Activated CD8-positive, alpha-beta memory T cell treated with anti-CD3 and anti-CD28 coated beads, Interleukin-2, amount 50 U/mL, for 4 hours (primary cell): ENCODE results near the gene CCSER2.
A peak's percentile ranks its signal among the peaks of the same experiment; 100 is the strongest.

ENCODE experiments used
- DNase-seq: peaks from one replicate; pipeline ENCODE4 v3.0.0-alpha.2; 2020

CCSER2 gene

GRCh38 chr10:84352251-84352842 lies 24.0 kb downstream of the CCSER2 start:
- peak; percentile 73 for DNase-seq

GRCh38 chr10:84353052-84353803 lies 24.8 kb downstream of the CCSER2 start:
- DNase-seq: no peak

- no peak for DNase-seq
Measured at GRCh38 chr10:84354623-84355022, 26.2 kb downstream of the CCSER2 start.

DNA sequence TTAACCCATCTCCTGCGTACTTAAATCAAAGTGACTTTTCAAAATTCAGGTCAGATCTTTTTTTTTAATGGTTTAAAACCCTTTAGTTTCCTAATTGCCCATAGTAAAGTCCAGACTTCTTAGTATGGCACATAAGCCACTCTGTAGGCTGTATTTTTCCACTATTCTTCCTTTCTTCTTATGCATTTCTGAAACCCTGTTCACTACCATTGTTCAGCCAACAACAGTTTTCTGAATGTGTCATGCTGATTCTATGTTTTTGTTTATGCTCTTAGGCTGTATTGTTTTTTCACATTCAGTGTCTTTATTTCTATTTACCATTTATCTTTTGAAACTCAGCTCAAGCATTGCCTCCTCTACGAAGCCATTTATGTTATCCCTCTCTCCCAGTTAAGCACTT lies 26.7 kb downstream of the CCSER2 start:
- DNase-seq: no peak

DNA sequence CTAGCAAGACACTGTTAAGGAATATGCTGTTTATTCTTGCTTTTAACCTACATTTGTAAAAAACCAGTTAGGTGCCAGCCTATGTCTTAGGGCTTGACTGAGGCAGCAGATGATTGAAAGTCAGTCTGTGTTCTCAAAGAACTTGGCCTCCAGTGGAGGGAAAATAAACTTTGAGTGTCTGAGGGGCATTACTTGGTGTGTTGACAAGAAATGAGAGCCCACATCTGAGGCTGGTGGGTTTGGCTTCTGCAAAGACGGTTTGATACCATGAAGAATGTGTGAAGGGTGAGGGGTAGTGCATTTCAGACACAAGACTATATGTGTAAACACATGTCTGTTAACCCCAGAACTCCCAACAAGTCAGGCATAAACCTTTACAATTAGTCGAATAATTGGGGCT lies 28.5 kb downstream of the CCSER2 start:
- no peak for DNase-seq

DNA sequence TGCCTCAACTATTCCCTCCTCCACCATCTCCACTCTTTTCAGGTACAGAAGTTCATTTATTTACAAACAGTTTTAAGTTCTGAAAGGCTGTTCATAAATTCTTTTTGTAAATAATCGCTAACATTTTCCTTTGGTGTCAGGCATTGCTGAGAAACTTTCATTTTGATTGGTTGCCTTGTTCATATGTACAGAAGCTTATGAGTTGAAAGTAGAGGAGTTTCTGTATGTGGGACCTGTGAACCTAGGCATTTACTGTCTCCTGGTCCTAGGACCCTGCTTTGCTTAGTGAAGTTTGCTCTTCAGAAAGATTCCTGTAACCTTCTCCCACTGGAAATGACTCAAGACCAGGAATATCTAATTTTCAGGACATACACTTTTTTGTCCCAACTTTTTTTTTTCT lies 30.4 kb downstream of the CCSER2 start:
- DNase-seq: no peak

DNA sequence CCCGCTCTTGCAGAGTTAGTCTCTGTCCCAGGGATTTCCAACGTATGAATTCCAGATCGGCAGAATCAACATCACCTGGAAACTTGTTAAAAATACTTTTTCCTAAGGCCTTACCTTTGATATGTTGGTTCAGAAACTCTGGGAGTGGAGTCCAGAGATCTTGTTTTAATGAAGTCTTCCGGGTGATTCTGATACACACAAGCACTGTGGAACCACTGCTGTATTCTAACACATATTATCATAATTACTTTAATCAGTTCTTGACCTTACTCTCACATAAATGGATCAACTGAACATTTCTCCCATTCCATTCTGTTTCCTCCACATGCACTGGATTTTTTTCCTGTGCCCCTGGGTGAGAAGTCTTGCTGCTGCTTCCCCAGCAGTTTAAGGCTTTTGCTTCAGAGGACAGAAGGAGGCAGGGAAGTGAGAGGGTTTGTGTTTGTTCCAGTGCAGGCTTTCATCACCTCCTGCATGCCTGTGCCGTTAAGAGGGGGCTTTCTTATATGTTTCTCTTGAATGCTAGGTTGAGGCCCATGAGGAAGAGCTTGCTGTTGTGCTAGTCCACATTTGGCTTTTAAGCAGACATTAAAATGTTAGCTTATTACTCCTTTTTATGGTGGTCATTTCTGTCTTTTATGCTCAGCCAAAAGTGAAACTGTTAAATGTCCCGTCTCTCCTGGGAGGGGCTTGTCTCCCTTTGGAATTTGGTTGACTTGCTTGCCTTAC lies 32.4 kb downstream of the CCSER2 start:
- no peak for DNase-seq

- no peak for DNase-seq
Measured at GRCh38 chr10:84365335-84365881, 37.0 kb downstream of the CCSER2 start.

GRCh38 chr10:84366041-84366440 lies 37.7 kb downstream of the CCSER2 start:
- no peak for DNase-seq

- no peak for DNase-seq
Measured at GRCh38 chr10:84367256-84367655, 38.9 kb downstream of the CCSER2 start.

GRCh38 chr10:84368828-84369227 lies 40.4 kb downstream of the CCSER2 start:
- DNase-seq: no peak

DNA sequence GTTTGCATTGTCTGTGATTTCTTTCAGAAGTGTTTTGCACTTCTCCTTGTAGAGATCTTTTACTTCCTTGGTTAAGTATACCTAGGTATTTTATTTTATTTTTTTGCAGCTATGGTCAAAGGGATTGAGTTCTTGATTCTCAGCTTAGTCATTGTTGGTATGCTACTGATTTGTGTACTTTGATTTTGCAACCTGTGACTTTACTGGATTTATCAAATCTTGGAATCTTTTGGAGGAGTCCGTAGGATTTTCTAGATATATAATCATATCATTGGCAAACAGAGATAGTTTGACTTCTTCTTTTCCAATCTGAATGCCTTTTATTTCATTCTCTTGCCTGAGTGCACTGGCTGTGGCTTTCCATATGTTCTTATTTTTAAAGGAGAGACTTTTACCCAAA lies 41.9 kb downstream of the CCSER2 start:
- no peak for DNase-seq

DNA sequence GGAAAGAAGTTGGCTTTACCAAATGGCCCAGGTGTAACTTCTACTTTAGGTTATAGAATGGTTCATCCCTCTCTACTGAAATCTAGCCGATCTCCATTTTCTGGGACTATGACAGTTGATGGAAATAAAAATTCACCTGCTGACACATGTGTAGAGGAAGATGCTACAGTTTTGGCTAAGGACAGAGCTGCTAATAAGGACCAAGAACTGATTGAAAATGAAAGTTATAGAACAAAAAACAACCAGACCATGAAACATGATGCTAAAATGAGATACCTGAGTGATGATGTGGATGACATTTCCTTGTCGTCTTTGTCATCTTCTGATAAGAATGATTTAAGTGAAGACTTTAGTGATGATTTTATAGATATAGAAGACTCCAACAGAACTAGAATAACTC lies 43.6 kb downstream of the CCSER2 start:
- DNase-seq: no peak

- no peak for DNase-seq
Measured at GRCh38 chr10:84373000-84373399, 44.6 kb downstream of the CCSER2 start.

- no peak for DNase-seq
Measured at GRCh38 chr10:84374455-84374854, 46.1 kb downstream of the CCSER2 start.

DNA sequence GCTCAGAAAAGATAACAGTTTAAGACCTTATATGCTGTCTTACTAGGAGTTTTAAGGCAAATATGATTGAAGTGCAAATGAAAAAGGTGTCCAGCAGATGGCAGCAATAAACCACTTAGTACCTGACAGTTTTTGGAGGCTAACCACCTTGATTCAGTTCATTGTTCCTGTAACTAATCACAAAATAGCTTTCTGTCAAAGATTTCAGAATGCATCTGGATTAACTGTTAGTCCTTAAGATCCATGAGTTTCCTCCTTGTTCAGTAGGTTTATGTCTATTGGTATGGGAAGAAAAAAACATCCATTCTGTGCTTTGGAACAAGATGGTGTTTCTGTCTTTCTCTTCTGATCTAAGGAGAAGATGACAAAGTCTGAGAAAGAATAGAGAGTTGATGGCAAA lies 46.6 kb downstream of the CCSER2 start:
- peak; percentile 29 for DNase-seq

GRCh38 chr10:84375881-84376280 lies 47.5 kb downstream of the CCSER2 start:
- DNase-seq: no peak

DNA sequence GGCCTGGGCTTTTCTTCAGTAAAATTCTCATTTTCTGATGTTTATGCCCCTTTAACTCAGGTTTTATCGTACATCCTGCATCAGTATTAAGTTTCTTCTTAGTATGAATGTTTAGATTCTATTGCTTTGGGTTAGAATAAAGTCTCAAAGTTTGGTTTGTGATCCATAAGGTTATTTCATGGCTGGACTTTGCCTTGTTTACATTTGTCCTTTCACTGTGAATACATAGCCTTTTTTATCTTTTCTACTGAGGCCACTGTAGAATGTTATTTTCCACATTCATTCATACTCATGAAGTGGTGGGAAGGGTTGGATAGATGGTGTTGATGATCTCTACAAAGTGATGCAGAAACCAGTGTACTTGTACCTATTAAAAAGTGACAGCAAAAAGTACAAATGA lies 59.8 kb downstream of the CCSER2 start:
- no peak for DNase-seq

DNA sequence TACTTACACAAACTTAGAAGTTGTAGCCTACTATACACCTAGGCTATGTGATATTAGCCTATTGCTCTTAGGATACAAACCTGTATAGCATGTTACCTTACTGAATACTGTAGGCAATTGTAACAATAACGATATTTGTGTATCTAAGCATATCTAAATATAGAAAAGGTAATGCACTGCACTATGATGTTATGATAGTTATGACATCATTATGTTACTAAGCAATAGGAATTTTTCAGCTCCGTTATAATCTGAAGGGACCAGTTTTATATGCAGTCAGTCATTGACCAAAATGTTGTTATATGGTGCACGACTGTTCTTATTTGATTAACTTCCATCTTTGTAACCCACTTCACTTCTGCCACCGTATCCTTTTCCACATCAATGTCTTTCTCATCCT lies 62.0 kb downstream of the CCSER2 start:
- no peak for DNase-seq

DNA sequence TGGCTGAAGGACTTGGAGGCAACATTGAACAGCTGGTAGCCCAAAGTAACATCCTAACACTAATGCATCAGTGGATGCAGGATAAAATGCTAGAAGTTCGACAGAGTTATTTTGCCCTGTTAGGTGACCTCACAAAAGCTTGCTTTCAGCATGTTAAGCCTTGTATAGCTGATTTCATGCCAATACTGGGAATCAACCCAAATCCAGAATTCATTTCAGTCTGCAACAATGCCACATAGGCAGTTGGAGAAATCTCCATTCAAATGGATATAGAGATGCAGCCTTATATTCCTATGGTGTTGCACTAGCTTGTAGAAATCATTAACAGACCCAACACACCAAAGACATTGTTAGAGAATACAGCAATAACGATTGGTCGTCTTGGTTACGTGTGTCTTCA lies 62.9 kb downstream of the CCSER2 start:
- no peak for DNase-seq

- DNase-seq: no peak
Measured at GRCh38 chr10:84392181-84392580, 63.8 kb downstream of the CCSER2 start.

- no peak for DNase-seq
Measured at GRCh38 chr10:84395581-84395980, 67.2 kb downstream of the CCSER2 start.

DNA sequence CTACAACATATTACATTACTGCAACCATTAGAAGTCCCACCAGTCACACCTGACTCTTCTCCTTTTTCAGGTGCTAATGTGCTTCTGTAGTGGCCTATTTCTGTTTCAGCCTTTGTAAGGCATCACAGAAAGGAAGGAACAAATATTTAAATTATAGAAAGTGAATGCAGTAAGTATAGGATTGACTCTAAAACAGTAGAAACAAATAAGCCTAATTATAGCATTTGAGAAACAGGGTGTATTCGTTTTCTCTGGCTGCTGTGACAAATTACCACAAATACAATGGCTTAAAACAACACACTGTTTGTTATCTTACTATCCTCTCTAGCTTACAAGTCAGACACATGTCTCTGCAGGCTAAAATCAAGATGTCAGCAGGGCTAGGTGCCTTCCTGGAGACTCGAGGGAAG lies 69.4 kb downstream of the CCSER2 start:
- no peak for DNase-seq

- DNase-seq: no peak
Measured at GRCh38 chr10:84398696-84399095, 70.3 kb downstream of the CCSER2 start.
